Uterus (tissue), 4 donors: ENCODE measurements around the gene DCUN1D2. TPM values are rescaled to one million over a fixed set of nuclear protein-coding genes. Genes with fewer than 3 reads are reported as not detected.

Experiments used
- DNase-seq, 2 donors: peaks; one replicate each; pipeline ENCODE4 v3.0.0-alpha.2; 2019 to 2020
- H3K27ac ChIP-seq, 2 donors: fragments of 200-600 bp; sonication (generic); 1 replicate in 1 of 2; 2 replicates in 1 of 2; pipeline ENCODE4 v1.5.1; 2016 to 2018
- H3K27me3 ChIP-seq, 2 donors: fragments of 200-600 bp; sonication (generic); one replicate each; pipeline ENCODE4 v1.5.1; 2018 to 2019; ENCODE audit warnings: control low read depth in 1 of 2
- H3K36me3 ChIP-seq, 2 donors: fragments of 200-600 bp; sonication (generic); one replicate each; pipeline ENCODE4 v1.5.1; 2019; ENCODE audit warnings: control low read depth in 1 of 2
- H3K4me1 ChIP-seq, 2 donors: fragments of 200-600 bp; sonication (generic); one replicate each; pipeline ENCODE4 v1.5.1; 2018 to 2019; ENCODE audit warnings: control low read depth in 1 of 2
- H3K4me3 ChIP-seq, 2 donors: fragments of 200-600 bp; sonication (generic); 1 replicate in 1 of 2; 2 replicates in 1 of 2; pipeline ENCODE4 v1.5.1; 2018 to 2019; ENCODE audit warnings: mild to moderate bottlenecking in 1 of 2
- H3K9me3 ChIP-seq, 2 donors: fragments of 200-600 bp; sonication (generic); one replicate each; pipeline ENCODE4 v1.5.1; 2019; ENCODE audit warnings: control low read depth in 1 of 2
- POLR2A ChIP-seq, 2 donors: fragments of 450-650 bp; IDR thresholded peaks; one replicate each; pipeline ENCODE4 v1.6.1; 2016; ENCODE audit warnings: antibody characterized with exemption in 2 of 2, mild to moderate bottlenecking in 1 of 2, moderate library complexity in 1 of 2
- intact Hi-C: fragments of 100-400 bp; cut with DNase I; formaldehyde crosslinking; loops from one replicate; pipeline ENCODE4 v1.15.1; 2023; ENCODE audit warnings: low total_unique reads
- total RNA-seq, 4 donors: library from RNA; depleted of rRNA in 3 of 4; stranded (reverse); fragments of >200 nt in 3 of 4; gene quantifications; one replicate each; pipeline versions ENCODE4 v1.1.0 to v1.2.4, GENCODE V29; 2014 to 2023
- TF ChIP-seq, protein P1 (sequence below), 4 experiments: fragments of 200-600 bp in 2 of 4; fragments of 450-650 bp in 2 of 4; sonication (generic) in 2 of 4; IDR thresholded peaks; one replicate each; pipeline ENCODE4 v1.5.1; 2016 to 2019; ENCODE audit warnings: antibody characterized with exemption in 4 of 4, mild to moderate bottlenecking in 2 of 4, moderate library complexity in 1 of 4
- donor health status: DM: yes; HTN: yes; CAD: no.

DCUN1D2 gene
- total RNA-seq, 4 donors from 2014 or later = 7.7 to 68.2 (median 29.3) TPM

DNA sequence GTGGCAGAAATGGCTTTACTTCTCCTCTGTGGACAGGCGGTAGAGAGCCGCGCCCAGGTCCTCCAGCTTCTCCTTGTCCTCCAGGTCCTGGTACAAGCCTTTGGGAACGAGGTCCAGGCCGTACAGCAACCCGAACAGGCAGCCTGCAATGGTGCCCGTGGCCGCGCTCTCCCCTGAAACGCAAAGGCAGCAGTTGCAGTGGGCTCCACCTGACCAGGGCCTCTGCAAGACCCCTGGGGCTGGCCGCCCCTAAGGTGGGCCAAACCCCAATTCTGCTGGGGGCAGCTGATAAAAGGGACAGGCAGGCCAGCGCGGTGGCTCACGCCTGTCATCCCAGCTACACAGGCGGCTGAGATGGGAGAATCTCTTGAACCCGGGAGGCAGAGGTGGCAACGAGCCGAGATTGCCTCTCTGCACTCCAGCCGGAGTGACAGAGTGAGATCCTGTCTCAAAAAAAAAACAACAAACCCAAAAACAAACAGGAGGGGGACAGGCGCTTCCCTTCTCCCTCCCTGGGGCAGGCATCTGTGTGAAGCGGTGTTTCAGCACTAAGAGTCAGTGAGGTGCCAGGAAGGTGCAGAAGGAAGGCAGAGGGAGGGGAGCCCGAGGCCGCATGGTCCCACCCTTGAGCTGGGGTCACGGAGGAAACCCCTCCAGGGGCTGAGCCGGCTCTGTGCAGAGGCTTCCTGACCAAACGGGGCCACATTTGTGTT is 67.5 kb downstream of the DCUN1D2 start:
- no peak overlapping the region for H3K27ac ChIP-seq
- no peaks in the 10 kb centered on the region for H3K4me1 ChIP-seq
- intact Hi-C loops = no loop called here
- DNase-seq = no peak
- H3K9me3 ChIP-seq = no peaks in the 10 kb centered on the region
- H3K4me3 ChIP-seq = no peak overlapping the region
- no peaks in the 10 kb centered on the region for H3K27me3 ChIP-seq
- H3K36me3 ChIP-seq = no peaks in the 10 kb centered on the region
- TF ChIP-seq, protein P1, sequence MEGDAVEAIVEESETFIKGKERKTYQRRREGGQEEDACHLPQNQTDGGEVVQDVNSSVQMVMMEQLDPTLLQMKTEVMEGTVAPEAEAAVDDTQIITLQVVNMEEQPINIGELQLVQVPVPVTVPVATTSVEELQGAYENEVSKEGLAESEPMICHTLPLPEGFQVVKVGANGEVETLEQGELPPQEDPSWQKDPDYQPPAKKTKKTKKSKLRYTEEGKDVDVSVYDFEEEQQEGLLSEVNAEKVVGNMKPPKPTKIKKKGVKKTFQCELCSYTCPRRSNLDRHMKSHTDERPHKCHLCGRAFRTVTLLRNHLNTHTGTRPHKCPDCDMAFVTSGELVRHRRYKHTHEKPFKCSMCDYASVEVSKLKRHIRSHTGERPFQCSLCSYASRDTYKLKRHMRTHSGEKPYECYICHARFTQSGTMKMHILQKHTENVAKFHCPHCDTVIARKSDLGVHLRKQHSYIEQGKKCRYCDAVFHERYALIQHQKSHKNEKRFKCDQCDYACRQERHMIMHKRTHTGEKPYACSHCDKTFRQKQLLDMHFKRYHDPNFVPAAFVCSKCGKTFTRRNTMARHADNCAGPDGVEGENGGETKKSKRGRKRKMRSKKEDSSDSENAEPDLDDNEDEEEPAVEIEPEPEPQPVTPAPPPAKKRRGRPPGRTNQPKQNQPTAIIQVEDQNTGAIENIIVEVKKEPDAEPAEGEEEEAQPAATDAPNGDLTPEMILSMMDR (IDR thresholded peaks at IDR 0.05) = no peak
- TF ChIP-seq POLR2A (IDR thresholded peaks at IDR 0.05) = no peak

DNA sequence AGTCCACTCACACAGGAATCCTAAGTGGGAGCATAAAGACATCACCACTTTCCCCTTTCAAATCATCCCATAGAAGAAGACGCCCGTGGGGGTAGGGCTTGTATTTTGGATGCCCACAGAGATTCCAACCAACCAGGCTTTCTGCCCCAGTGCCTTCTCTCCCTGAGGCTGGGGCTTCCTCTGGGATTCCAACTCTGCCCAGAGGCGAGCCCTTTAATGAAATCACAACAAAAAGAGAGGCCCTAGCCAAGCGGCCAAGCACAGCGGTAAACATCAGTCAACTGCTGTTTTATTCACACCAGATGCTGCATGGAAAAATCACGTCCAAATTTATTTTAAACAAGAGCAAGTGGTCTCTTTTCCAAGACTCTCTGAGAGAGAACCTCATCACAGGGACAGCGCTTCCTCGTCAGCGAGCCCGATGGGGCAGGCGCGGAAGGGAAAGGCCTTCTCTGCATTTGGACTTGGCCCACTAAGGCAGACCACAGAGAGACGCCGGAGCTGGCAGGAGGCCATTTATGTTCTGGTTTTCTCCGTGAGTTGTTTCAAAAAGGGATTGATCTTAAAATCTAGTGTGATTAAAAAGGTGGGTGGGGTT is 68.7 kb downstream of the DCUN1D2 start:
- peak in 1 of 2 donors; percentile 47 for DNase-seq
- intact Hi-C loops = no loop called here

DNA sequence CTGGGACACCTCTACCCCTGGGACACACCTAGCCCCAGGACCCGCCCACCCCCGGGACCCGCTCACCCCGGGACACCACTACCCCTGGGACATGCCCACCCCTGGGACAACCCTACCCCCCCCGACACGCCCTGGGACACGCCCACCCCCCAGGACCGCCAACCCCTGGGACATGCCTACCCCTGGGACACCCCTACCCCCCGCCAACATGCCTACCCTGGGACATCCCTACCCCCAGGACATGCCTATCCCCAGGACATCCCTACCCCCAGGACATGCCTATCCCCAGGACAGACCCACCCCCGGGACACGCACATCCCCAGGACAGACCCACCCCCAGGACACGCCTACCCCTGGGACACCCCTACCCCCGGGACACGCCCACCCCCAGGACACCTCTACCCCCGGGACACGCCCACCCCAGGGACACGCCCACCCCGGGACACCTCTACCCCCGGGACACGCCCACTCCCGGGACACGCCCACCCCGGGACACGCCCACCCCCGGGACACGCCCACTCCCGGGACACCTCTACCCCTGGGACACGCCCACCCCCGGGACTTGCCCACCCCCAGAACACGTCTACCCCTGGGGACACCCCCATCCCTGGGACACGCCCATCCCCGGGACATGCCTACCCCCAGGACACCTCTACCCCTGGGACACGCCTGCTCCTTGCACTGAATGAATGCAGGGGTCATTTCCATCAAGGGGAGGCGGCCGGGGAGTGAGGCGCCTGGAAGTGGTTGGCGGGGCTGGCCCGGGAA is 69.5 kb downstream of the DCUN1D2 start:
- DNase-seq = no peak
- H3K4me1 ChIP-seq = no peaks in the 10 kb centered on the region
- peak overlapping the region in 1 of 2 donors; percentile 19 for H3K27ac ChIP-seq
- no peak for TF ChIP-seq POLR2A (IDR thresholded peaks at IDR 0.05)
- TF ChIP-seq, protein P1 (IDR thresholded peaks at IDR 0.05) = no peak
- intact Hi-C loops = no loop called here
- H3K36me3 ChIP-seq = no peaks in the 10 kb centered on the region
- no peaks in the 10 kb centered on the region for H3K27me3 ChIP-seq
- H3K9me3 ChIP-seq = no peaks in the 10 kb centered on the region
- H3K4me3 ChIP-seq = no peak overlapping the region

More for the DNA sequence above, 68.7 kb downstream of the DCUN1D2 start:
- no peaks in the 10 kb centered on the region for H3K9me3 ChIP-seq
- H3K36me3 ChIP-seq = no peaks in the 10 kb centered on the region
- TF ChIP-seq, protein P1 (IDR thresholded peaks at IDR 0.05) = no peak
- TF ChIP-seq POLR2A (IDR thresholded peaks at IDR 0.05) = no peak
- no peaks in the 10 kb centered on the region for H3K27me3 ChIP-seq
- H3K4me1 ChIP-seq = no peaks in the 10 kb centered on the region
- no peak overlapping the region for H3K4me3 ChIP-seq
- peak overlapping the region; percentile 19 to 28 for H3K27ac ChIP-seq

DNA sequence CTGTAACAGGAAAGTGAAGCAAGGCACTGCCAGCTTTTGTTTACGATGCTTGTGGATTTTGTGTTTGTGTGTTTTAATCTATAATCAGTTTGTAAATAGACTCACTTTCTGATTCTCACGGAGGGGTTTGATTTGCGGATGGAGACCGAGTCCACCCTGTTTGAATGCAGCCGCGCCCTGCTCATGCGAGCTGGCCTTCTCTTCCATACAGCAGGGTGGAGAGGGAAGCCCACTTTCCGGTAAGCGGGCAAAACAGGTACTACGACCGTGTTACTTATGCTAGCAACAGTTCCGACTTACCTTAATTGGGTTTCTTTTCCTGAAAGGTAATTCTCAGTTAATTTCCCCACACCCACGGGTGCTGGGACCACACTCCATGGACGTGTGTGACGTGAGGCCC is 70.3 kb downstream of the DCUN1D2 start:
- no peaks in the 10 kb centered on the region for H3K4me1 ChIP-seq
- no peaks in the 10 kb centered on the region for H3K27me3 ChIP-seq
- no peaks in the 10 kb centered on the region for H3K9me3 ChIP-seq
- no peak overlapping the region for H3K4me3 ChIP-seq
- TF ChIP-seq, protein P1 (IDR thresholded peaks at IDR 0.05) = no peak
- no peak for TF ChIP-seq POLR2A (IDR thresholded peaks at IDR 0.05)
- intact Hi-C loops = no loop called here
- no peaks in the 10 kb centered on the region for H3K36me3 ChIP-seq
- no peak overlapping the region for H3K27ac ChIP-seq
- no peak for DNase-seq
